ENCODE data around the gene SCAF1. TPM values are rescaled to one million over a fixed set of nuclear protein-coding genes. Genes with fewer than 3 reads are reported as not detected.
A peak's percentile ranks its signal among the peaks of the same experiment; 100 is the strongest.

SCAF1 gene
- total and polyA plus RNA-seq, 10 of the 15 experiments (the other 5 are each of a cell fraction or from before 2014, with no cell fraction given) = 0.18 to 77.0 (median 5.3) TPM

- Histone ChIP-seq H3K9ac (ENCODE audit: control insufficient read depth, insufficient read depth, low read length) (no peak overlapping the region), H3K79me2 (ENCODE audit: control insufficient read depth, insufficient read depth, low read length) (no peaks in the 10 kb centered on the region), H3K4me1 (ENCODE audit: control insufficient read depth, insufficient read depth, low read length) (no peaks in the 10 kb centered on the region; the same call in 1 of the 2 replicates), H4K20me1 (ENCODE audit: control insufficient read depth, insufficient read depth) (no peaks in the 10 kb centered on the region), H2AFZ (ENCODE audit: control insufficient read depth, low read depth, low read length) (no peak overlapping the region), H3K36me3 (ENCODE audit: control insufficient read depth in 2 of 2, insufficient read depth in 2 of 2, low read length in 1 of 2) (peaks cover 14 to 17% of the 10 kb centered on the region in 2 experiments), H3K27me3 (replicated peaks in 1 of 2; ENCODE audit: control insufficient read depth in 2 of 2, insufficient read depth in 2 of 2, low read length in 1 of 2) (no peaks in the 10 kb centered on the region), H3K27ac (ENCODE audit: control insufficient read depth, insufficient read depth) (peak overlapping the region; percentile 25; the same call in 1 of the 2 replicates), H3K4me2 (ENCODE audit: control insufficient read depth, insufficient read depth) (no peak overlapping the region), H3K9me3 (replicated peaks; ENCODE audit: control insufficient read depth, insufficient read depth, low read length) (no peaks in the 10 kb centered on the region; the same call in 2 of the 3 replicates), H3K4me3 (no peak overlapping the region)
- RAD21 ChIA-PET (ENCODE audit: unreplicated experiment) = no interaction called here
- BruUV-seq (replicated peaks) = no TSS peak
- SMC1A ChIA-PET (ENCODE audit: uncharacterized antibody, unreplicated experiment) = no interaction called here
- intact Hi-C loops (cut with micrococcal nuclease; ENCODE audit: unreplicated experiment) = no loop called here
- 5% methylated on average over 19 of the region's 19 CpGs for WGBS (ENCODE audit: insufficient coverage, insufficient replicate concordance, low lambda C conversion rate, missing lambda C conversion rate)
- TF ChIP-seq CBX3 (IDR thresholded peaks at IDR 0.05; ENCODE audit: borderline replicate concordance, low read depth) (no peak), ZBED1 (IDR thresholded peaks at IDR 0.05; ENCODE audit: borderline replicate concordance) (no peak), CHD1 (IDR thresholded peaks at IDR 0.05; ENCODE audit: low read depth, low read length) (no peak), NFXL1 (IDR thresholded peaks at IDR 0.05; ENCODE audit: borderline replicate concordance) (no peak), BCLAF1 (IDR thresholded peaks at IDR 0.05) (no peak), CREM (IDR thresholded peaks at IDR 0.05; ENCODE audit: low read depth) (no peak), ZNF217 (IDR thresholded peaks at IDR 0.05) (no peak), IKZF1 (conservative IDR thresholded peaks at IDR 0.05) (no peak), NBN (IDR thresholded peaks at IDR 0.05) (no peak)
- POLR2A ChIA-PET = no interaction called here
- CTCF ChIA-PET = no interaction called here
- FAIRE-seq (no peak), DNase-seq (ENCODE audit: low read depth, low spot score) (no peak), ATAC-seq (no peak)
- in situ Hi-C loops (cut with MboI) = no loop called here
These were observed 27.7 kb upstream of the SCAF1 start for GRCh38 chr19:49614096-49614833.
